ENCODE results near the gene DSCAM.

Gene DSCAM

DNA sequence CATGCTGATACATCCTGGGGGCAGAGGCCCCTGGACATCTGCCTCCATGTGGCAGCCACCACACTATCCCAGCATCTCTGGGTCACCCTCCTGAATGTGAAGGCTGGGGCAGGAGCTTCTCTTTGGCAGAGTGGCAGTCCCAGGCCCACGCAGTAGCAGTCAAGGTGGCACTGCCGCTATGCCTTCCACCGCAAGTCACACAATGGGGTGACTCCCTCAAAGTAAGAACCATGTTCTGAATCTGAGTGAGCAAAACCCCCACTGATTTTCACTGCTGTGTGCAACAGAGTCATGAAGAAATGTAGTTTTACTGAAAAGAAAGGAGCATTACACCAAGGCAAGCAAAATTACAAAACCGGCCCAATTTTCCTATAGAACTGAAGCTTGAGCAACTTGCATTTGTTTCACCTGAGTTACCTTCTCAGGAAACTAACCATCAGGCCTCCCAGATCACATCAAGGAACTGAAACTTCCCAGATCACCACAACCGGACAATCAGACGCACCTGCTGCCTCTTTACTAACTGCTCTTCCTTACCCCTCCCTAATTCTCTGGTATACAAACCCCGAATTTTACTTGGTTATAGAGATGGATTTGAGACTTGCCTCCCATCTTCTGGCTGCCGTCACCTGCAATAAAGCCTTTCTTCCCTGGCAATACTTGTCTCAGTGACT is 877.1 kb downstream of the DSCAM start:
- TF ChIP-seq CTCF (conservative IDR thresholded peaks at IDR 0.05), result no peak
- no peak overlapping the region for H3K27ac ChIP-seq

DNA sequence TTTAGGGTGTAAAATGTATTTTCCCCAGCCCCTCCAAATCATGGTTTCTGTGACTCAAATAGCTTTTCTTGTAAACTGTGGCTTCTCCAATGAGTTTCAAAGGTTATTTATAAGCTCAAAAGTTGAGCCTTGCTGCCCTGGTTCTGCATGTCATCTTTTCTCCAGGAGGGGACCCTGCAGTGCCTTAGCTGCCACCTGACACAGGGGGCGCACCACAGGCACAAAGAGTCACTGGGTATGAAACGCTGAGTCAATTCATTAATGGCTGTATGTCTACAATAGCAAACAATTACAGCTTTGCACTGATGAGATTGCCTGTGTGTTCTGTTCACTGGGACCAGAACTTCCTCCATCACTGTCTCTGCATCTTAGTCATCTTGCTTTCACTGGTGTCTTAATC is 878.9 kb downstream of the DSCAM start:
- no peak for TF ChIP-seq CTCF (conservative IDR thresholded peaks at IDR 0.05)
- no peak overlapping the region for H3K27ac ChIP-seq

DNA sequence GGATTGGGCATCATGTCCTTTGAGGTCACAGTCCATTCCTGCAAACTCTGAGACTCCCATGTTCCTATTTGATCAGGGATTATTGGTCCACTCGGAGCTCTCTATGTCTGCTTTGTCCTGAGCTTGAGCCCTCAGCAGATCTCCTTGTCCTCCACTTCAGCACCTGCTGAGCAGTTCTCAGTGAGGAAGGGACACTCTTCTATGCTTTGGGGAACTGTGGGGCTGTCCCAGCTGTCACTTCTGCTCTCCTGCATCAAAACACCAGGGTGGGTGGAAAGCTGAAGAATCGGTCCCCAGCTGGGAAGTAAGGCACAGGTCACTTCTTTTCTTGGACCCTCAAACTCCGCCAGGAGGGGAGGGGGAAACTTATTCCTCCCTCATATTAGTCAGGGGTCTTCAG is 880.2 kb downstream of the DSCAM start:
- TF ChIP-seq CTCF (conservative IDR thresholded peaks at IDR 0.05), result no peak
- H3K27ac ChIP-seq, result no peak overlapping the region

DNA sequence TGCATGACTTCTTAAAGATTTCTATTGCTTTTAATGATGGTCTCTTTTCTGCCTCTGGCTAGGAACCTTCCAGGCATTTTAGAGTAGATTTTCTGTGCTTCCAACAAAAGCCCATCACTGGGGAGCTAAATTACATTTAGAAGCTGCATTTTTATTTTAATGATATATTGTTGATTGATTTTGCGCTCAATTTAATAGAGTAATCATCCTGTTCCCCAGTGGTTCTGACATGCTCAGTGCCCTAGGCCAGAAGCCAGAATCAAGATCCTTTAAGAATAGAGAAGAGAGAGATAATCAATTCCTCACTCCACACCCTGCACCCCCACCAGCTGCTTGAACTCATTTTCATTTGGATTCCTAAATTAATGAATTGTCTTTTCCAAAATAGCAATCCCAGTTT is 881.9 kb downstream of the DSCAM start:
- TF ChIP-seq CTCF (conservative IDR thresholded peaks at IDR 0.05), result no peak
- H3K27ac ChIP-seq, result no peak overlapping the region

- no peak overlapping the region for H3K27ac ChIP-seq
- TF ChIP-seq CTCF (conservative IDR thresholded peaks at IDR 0.05), result no peak
These were observed 885.7 kb downstream of the DSCAM start for GRCh38 chr21:39961251-39961650.

Measured in VCaP (cell line).